Trophoblast cell (in vitro differentiated cells and primary cell): Measurements from ENCODE around the gene AKAP6. TPM values are rescaled to one million over a fixed set of nuclear protein-coding genes. Genes with fewer than 3 reads are reported as not detected.

Source experiments
- DNase-seq, 2 donors: peaks; one replicate each; pipeline ENCODE4 v3.0.0-alpha.2; 2016
- H2AFZ ChIP-seq: 2 replicates; pipeline ENCODE4 v1.6.1; 2013; ENCODE audit warnings: low read length, moderate library complexity, mild to moderate bottlenecking; ENCODE audit not compliant: insufficient read depth, poor library complexity
- H2AK5ac ChIP-seq: 2 replicates; pipeline ENCODE4 v1.6.1; 2013; ENCODE audit warnings: mild to moderate bottlenecking, low read length
- H2BK120ac ChIP-seq: 2 replicates; pipeline ENCODE4 v1.6.1; 2013; ENCODE audit warnings: low read length, mild to moderate bottlenecking, moderate library complexity; ENCODE audit not compliant: insufficient read depth, poor library complexity
- H2BK12ac ChIP-seq: 2 replicates; pipeline ENCODE4 v1.6.1; 2013; ENCODE audit warnings: mild to moderate bottlenecking, low read length, moderate library complexity
- H2BK5ac ChIP-seq: 2 replicates; pipeline ENCODE4 v1.6.1; 2013; ENCODE audit warnings: low read length, low read depth, moderate library complexity, mild to moderate bottlenecking; ENCODE audit not compliant: poor library complexity
- H3K14ac ChIP-seq: 2 replicates; pipeline ENCODE4 v1.6.1; 2013; ENCODE audit warnings: mild to moderate bottlenecking, low read length
- H3K18ac ChIP-seq: 2 replicates; pipeline ENCODE4 v1.6.1; 2013; ENCODE audit warnings: mild to moderate bottlenecking, low read length
- H3K23ac ChIP-seq: 2 replicates; pipeline ENCODE4 v1.6.1; 2013; ENCODE audit warnings: low read length
- H3K27ac ChIP-seq: 2 replicates; pipeline ENCODE4 v1.5.1; 2013; ENCODE audit warnings: low read depth, mild to moderate bottlenecking, inconsistent platforms, low read length, moderate library complexity
- H3K27me3 ChIP-seq: 2 replicates; pipeline ENCODE4 v1.6.1; 2013; ENCODE audit warnings: inconsistent platforms, mild to moderate bottlenecking, low read length, moderate library complexity; ENCODE audit not compliant: insufficient read depth
- H3K36me3 ChIP-seq, 2 experiments: 1 replicate in 1 of 2; 2 replicates in 1 of 2; pipeline ENCODE4 v1.6.1; 2013; ENCODE audit warnings: low read length in 2 of 2, mild to moderate bottlenecking in 2 of 2, moderate library complexity in 1 of 2; ENCODE audit not compliant: insufficient read depth in 2 of 2, control insufficient read depth in 1 of 2
- H3K4ac ChIP-seq: 2 replicates; pipeline ENCODE4 v1.6.1; 2013; ENCODE audit warnings: low read depth, mild to moderate bottlenecking, low read length, moderate library complexity
- H3K4me1 ChIP-seq, 2 experiments: 1 replicate in 1 of 2; 2 replicates in 1 of 2; pipeline ENCODE4 v1.6.1; 2013; ENCODE audit warnings: low read length in 2 of 2, mild to moderate bottlenecking in 2 of 2, moderate library complexity in 1 of 2; ENCODE audit not compliant: insufficient read depth in 2 of 2, control insufficient read depth in 1 of 2
- H3K4me2 ChIP-seq: 2 replicates; pipeline ENCODE4 v1.6.1; 2013; ENCODE audit warnings: inconsistent platforms, mild to moderate bottlenecking, low read length, moderate library complexity
- H3K4me3 ChIP-seq: 2 replicates; pipeline ENCODE4 v1.5.1; 2013; ENCODE audit warnings: mild to moderate bottlenecking, low read depth, low read length, inconsistent platforms
- H3K79me1 ChIP-seq: one replicate; pipeline ENCODE4 v1.6.1; 2013; ENCODE audit warnings: low read length
- H3K79me2 ChIP-seq: 2 replicates; pipeline ENCODE4 v1.6.1; 2013; ENCODE audit warnings: low read length, mild to moderate bottlenecking; ENCODE audit not compliant: control insufficient read depth, insufficient read depth, poor library complexity
- H3K9ac ChIP-seq: 2 replicates; pipeline ENCODE4 v1.6.1; 2013; ENCODE audit warnings: mild to moderate bottlenecking, low read length
- H3K9me3 ChIP-seq: 2 replicates; pipeline ENCODE4 v1.6.1; 2013; ENCODE audit warnings: low read depth, mild to moderate bottlenecking, control low read depth, inconsistent platforms, low read length; ENCODE audit not compliant: insufficient read depth
- H4K12ac ChIP-seq: 2 replicates; pipeline ENCODE4 v1.6.1; 2013; ENCODE audit warnings: low read depth, mild to moderate bottlenecking, low read length, moderate library complexity
- H4K8ac ChIP-seq: 2 replicates; pipeline ENCODE4 v1.6.1; 2013; ENCODE audit warnings: low read depth, mild to moderate bottlenecking, low read length, moderate library complexity
- H4K91ac ChIP-seq: one replicate; pipeline ENCODE4 v1.6.1; 2013; ENCODE audit warnings: low read depth, mild to moderate bottlenecking, low read length, moderate library complexity
- whole genome bisulfite sequencing: extraction: QIAGEN DNeasy Blood & Tissue Kit; methylation state at CpG from one replicate; pipeline ENCODE4 v1.1.7; 2013; ENCODE audit warnings: missing lambda C conversion rate; ENCODE audit not compliant: insufficient read length, insufficient coverage; ENCODE audit errors: extremely low coverage; 5-methylcytosine and 5-hydroxymethylcytosine counted together
- polyA plus RNA-seq: library from polyadenylated mRNA; stranded (reverse); fragments of 200-250 nt; gene quantifications from 2 replicates; pipeline ENCODE4 v1.2.3, GENCODE V29; 2013

The AKAP6 gene
- polyA plus RNA-seq, result 0.41 and 0.47 TPM in 2 replicates

- H3K4ac ChIP-seq, result no peak within 1 kb of the TSS
- no peaks in the 10 kb centered on the region for H3K79me2 ChIP-seq
- H3K9ac ChIP-seq, result no peak within 1 kb of the TSS
- peaks cover 0 to 2% of the 10 kb centered on the region in 2 experiments for H3K4me1 ChIP-seq
- H3K4me3 ChIP-seq, result no peak within 1 kb of the TSS
- H3K18ac ChIP-seq, result no peak within 1 kb of the TSS
- H4K8ac ChIP-seq, result no peak within 1 kb of the TSS
- no CpG with 5 or more reads among the region's 7 CpGs for WGBS
- no peak within 1 kb of the TSS for H2BK5ac ChIP-seq
- H2BK12ac ChIP-seq, result no peak within 1 kb of the TSS
- H2AFZ ChIP-seq, result no peak within 1 kb of the TSS
- H4K12ac ChIP-seq, result no peak within 1 kb of the TSS
- no peak within 1 kb of the TSS for H3K27ac ChIP-seq
- no peak within 1 kb of the TSS for H3K23ac ChIP-seq
- no peak within 1 kb of the TSS for H4K91ac ChIP-seq
- H3K36me3 ChIP-seq, result no peaks in the 10 kb centered on the region
- peaks cover 2% of the 10 kb centered on the region for H3K79me1 ChIP-seq
- DNase-seq, result no peak
- no peaks in the 10 kb centered on the region for H3K27me3 ChIP-seq
- H3K14ac ChIP-seq, result no peak within 1 kb of the TSS
- no peak within 1 kb of the TSS for H3K4me2 ChIP-seq
- H2BK120ac ChIP-seq, result no peak within 1 kb of the TSS
- no peak within 1 kb of the TSS for H2AK5ac ChIP-seq
- H3K9me3 ChIP-seq, result no peaks in the 10 kb centered on the region
These were observed at the start of gene AKAP6 for GRCh38 chr14:32329146-32329545. AKAP6 (plus strand) TSS chr14:32329298; CDS start chr14:32433494, 104,196 bp downstream.

- Histone ChIP-seq H3K18ac (no peak overlapping the region), H2AK5ac (no peak overlapping the region), H3K4ac (no peak overlapping the region), H2BK12ac (no peak overlapping the region), H3K27me3 (no peaks in the 10 kb centered on the region), H3K79me2 (no peaks in the 10 kb centered on the region), H3K14ac (no peak overlapping the region), H4K8ac (no peak overlapping the region), H3K9me3 (peaks cover 2% of the 10 kb centered on the region), H3K9ac (no peak overlapping the region), H2BK120ac (no peak overlapping the region), H4K91ac (no peak overlapping the region), H4K12ac (no peak overlapping the region), H2AFZ (no peak overlapping the region), H3K79me1 (no peaks in the 10 kb centered on the region), H3K4me2 (no peak overlapping the region), H2BK5ac (no peak overlapping the region), H3K4me3 (no peak overlapping the region), H3K4me1 (no peaks in the 10 kb centered on the region), H3K23ac (no peak overlapping the region), H3K36me3 (no peaks in the 10 kb centered on the region), H3K27ac (no peak overlapping the region)
- no CpG with 5 or more reads among the region's 1 CpG for WGBS
- DNase-seq, result no peak
These were observed 42.5 kb upstream of the AKAP6 start for GRCh38 chr14:32286602-32287001.

GRCh38 chr14:32296366-32296765 lies 32.7 kb upstream of the AKAP6 start:
- no CpG with 5 or more reads among the region's 3 CpGs for WGBS
- H3K9ac ChIP-seq, result no peak overlapping the region
- H2BK12ac ChIP-seq, result no peak overlapping the region
- no peaks in the 10 kb centered on the region for H3K79me1 ChIP-seq
- no peaks in the 10 kb centered on the region for H3K9me3 ChIP-seq
- no peak overlapping the region for H2BK120ac ChIP-seq
- no peak overlapping the region for H4K12ac ChIP-seq
- no peaks in the 10 kb centered on the region for H3K36me3 ChIP-seq
- no peak overlapping the region for H3K4me3 ChIP-seq
- H3K27me3 ChIP-seq, result no peaks in the 10 kb centered on the region
- no peak overlapping the region for H3K14ac ChIP-seq
- no peaks in the 10 kb centered on the region for H3K4me1 ChIP-seq
- H3K4me2 ChIP-seq, result no peak overlapping the region
- H4K8ac ChIP-seq, result no peak overlapping the region
- H2AK5ac ChIP-seq, result no peak overlapping the region
- H3K23ac ChIP-seq, result no peak overlapping the region
- no peak overlapping the region for H3K27ac ChIP-seq
- no peak overlapping the region for H3K18ac ChIP-seq
- no peaks in the 10 kb centered on the region for H3K79me2 ChIP-seq
- no peak overlapping the region for H2AFZ ChIP-seq
- no peak overlapping the region for H3K4ac ChIP-seq
- no peak for DNase-seq
- H2BK5ac ChIP-seq, result no peak overlapping the region
- H4K91ac ChIP-seq, result no peak overlapping the region

GRCh38 chr14:32298346-32298745 lies 30.8 kb upstream of the AKAP6 start:
- no CpG with 5 or more reads among the region's 3 CpGs for WGBS
- no peak overlapping the region for H3K18ac ChIP-seq
- H4K8ac ChIP-seq, result no peak overlapping the region
- H2BK120ac ChIP-seq, result no peak overlapping the region
- no peaks in the 10 kb centered on the region for H3K9me3 ChIP-seq
- no peak overlapping the region for H3K23ac ChIP-seq
- H3K4ac ChIP-seq, result no peak overlapping the region
- no peak overlapping the region for H3K14ac ChIP-seq
- no peak overlapping the region for H3K27ac ChIP-seq
- no peaks in the 10 kb centered on the region for H3K4me1 ChIP-seq
- no peak overlapping the region for H3K4me3 ChIP-seq
- no peak for DNase-seq
- no peaks in the 10 kb centered on the region for H3K79me2 ChIP-seq
- H3K4me2 ChIP-seq, result no peak overlapping the region
- no peaks in the 10 kb centered on the region for H3K36me3 ChIP-seq
- no peaks in the 10 kb centered on the region for H3K79me1 ChIP-seq
- H3K27me3 ChIP-seq, result no peaks in the 10 kb centered on the region
- H2BK12ac ChIP-seq, result no peak overlapping the region
- no peak overlapping the region for H2AFZ ChIP-seq
- H3K9ac ChIP-seq, result no peak overlapping the region
- H2AK5ac ChIP-seq, result no peak overlapping the region
- no peak overlapping the region for H4K91ac ChIP-seq
- H2BK5ac ChIP-seq, result no peak overlapping the region
- H4K12ac ChIP-seq, result no peak overlapping the region
